ENCODE data around the gene MAD1L1. TPM values are rescaled to one million over a fixed set of nuclear protein-coding genes. Genes with fewer than 3 reads are reported as not detected.

MAD1L1 gene
- total RNA-seq, 1 donor from 2014 or later = 55.0 TPM

- Mint-ChIP-seq H3K9me3 (no peaks in the 10 kb centered on the region), H3K4me3 (ENCODE audit: low read depth) (no peak overlapping the region), H3K27me3 (ENCODE audit: low read depth) (no peaks in the 10 kb centered on the region), H3K36me3 (ENCODE audit: low read depth) (peaks cover 53% of the 10 kb centered on the region), H3K27ac (no peak overlapping the region), H3K4me1 (ENCODE audit: low read depth) (peaks cover 3% of the 10 kb centered on the region)
- no peak for DNase-seq (ENCODE audit: low spot score)
- intact Hi-C loops (cut with micrococcal nuclease) = no loop called here
These were observed 14.9 kb downstream of the MAD1L1 start for GRCh38 chr7:2217716-2218443.

- no peak overlapping the region for H3K4me3 Mint-ChIP-seq (ENCODE audit: low read depth)
- intact Hi-C loops (cut with micrococcal nuclease) = no loop called here
- no peaks in the 10 kb centered on the region for H3K27me3 Mint-ChIP-seq (ENCODE audit: low read depth)
- no peaks in the 10 kb centered on the region for H3K9me3 Mint-ChIP-seq
- peaks cover 52% of the 10 kb centered on the region for H3K36me3 Mint-ChIP-seq (ENCODE audit: low read depth)
- no peak for DNase-seq (ENCODE audit: low spot score)
- H3K4me1 Mint-ChIP-seq (ENCODE audit: low read depth) = peaks cover 3% of the 10 kb centered on the region
- no peak overlapping the region for H3K27ac Mint-ChIP-seq
These were observed 15.5 kb downstream of the MAD1L1 start for GRCh38 chr7:2217206-2217605.

GRCh38 chr7:2215851-2216250 lies 16.9 kb downstream of the MAD1L1 start:
- H3K9me3 Mint-ChIP-seq = no peaks in the 10 kb centered on the region
- peaks cover 3% of the 10 kb centered on the region for H3K4me1 Mint-ChIP-seq (ENCODE audit: low read depth)
- DNase-seq (ENCODE audit: low spot score) = no peak
- peaks cover 46% of the 10 kb centered on the region for H3K36me3 Mint-ChIP-seq (ENCODE audit: low read depth)
- H3K27ac Mint-ChIP-seq = no peak overlapping the region
- H3K27me3 Mint-ChIP-seq (ENCODE audit: low read depth) = no peaks in the 10 kb centered on the region
- intact Hi-C loops (cut with micrococcal nuclease) = no loop called here
- no peak overlapping the region for H3K4me3 Mint-ChIP-seq (ENCODE audit: low read depth)

- H3K4me1 Mint-ChIP-seq (ENCODE audit: low read depth) = peaks cover 3% of the 10 kb centered on the region
- DNase-seq (ENCODE audit: low spot score) = no peak
- H3K27me3 Mint-ChIP-seq (ENCODE audit: low read depth) = no peaks in the 10 kb centered on the region
- H3K27ac Mint-ChIP-seq = no peak overlapping the region
- intact Hi-C loops (cut with micrococcal nuclease) = no loop called here
- peaks cover 46% of the 10 kb centered on the region for H3K36me3 Mint-ChIP-seq (ENCODE audit: low read depth)
- H3K4me3 Mint-ChIP-seq (ENCODE audit: low read depth) = no peak overlapping the region
- H3K9me3 Mint-ChIP-seq = no peaks in the 10 kb centered on the region
These were observed 18.1 kb downstream of the MAD1L1 start for GRCh38 chr7:2214636-2215035.

- H3K27ac Mint-ChIP-seq = peak overlapping the region; percentile 67
These were observed 19.1 kb downstream of the MAD1L1 start for GRCh38 chr7:2213551-2214215.

DNA sequence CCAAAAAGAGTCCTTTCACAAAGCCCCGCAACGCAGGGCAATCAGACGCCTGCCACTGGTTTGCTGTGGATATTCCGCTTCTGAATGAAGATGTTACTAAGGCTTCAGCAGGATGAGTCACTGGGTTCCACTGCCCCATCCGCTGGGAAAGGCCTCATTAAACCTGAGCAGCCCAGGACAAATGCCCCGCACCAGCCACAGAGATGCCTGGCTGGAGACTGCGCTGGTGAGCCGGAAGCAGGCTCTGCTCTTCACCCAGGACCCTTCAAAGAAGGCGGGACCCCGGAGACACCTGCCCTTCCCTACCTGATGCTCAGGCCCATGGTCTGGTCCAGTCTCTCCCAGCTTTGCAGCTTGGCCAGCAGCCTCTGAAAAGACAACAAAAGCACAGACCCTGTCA lies 19.8 kb downstream of the MAD1L1 start:
- no peak overlapping the region for H3K27ac Mint-ChIP-seq
- H3K4me1 Mint-ChIP-seq (ENCODE audit: low read depth) = peaks cover 3% of the 10 kb centered on the region
- intact Hi-C loops (cut with micrococcal nuclease) = no loop called here
- H3K36me3 Mint-ChIP-seq (ENCODE audit: low read depth) = peaks cover 48% of the 10 kb centered on the region
- no peak for DNase-seq (ENCODE audit: low spot score)
- H3K27me3 Mint-ChIP-seq (ENCODE audit: low read depth) = no peaks in the 10 kb centered on the region
- H3K4me3 Mint-ChIP-seq (ENCODE audit: low read depth) = no peak overlapping the region
- no peaks in the 10 kb centered on the region for H3K9me3 Mint-ChIP-seq

More at GRCh38 chr7:2213551-2214215, 19.1 kb downstream of the MAD1L1 start:
- Mint-ChIP-seq H3K36me3 (ENCODE audit: low read depth) (peaks cover 46% of the 10 kb centered on the region), H3K4me1 (ENCODE audit: low read depth) (peaks cover 3% of the 10 kb centered on the region), H3K9me3 (no peaks in the 10 kb centered on the region), H3K27me3 (ENCODE audit: low read depth) (no peaks in the 10 kb centered on the region), H3K4me3 (ENCODE audit: low read depth) (no peak overlapping the region)
- no peak for DNase-seq (ENCODE audit: low spot score)
- intact Hi-C loops (cut with micrococcal nuclease) = no loop called here

DNA sequence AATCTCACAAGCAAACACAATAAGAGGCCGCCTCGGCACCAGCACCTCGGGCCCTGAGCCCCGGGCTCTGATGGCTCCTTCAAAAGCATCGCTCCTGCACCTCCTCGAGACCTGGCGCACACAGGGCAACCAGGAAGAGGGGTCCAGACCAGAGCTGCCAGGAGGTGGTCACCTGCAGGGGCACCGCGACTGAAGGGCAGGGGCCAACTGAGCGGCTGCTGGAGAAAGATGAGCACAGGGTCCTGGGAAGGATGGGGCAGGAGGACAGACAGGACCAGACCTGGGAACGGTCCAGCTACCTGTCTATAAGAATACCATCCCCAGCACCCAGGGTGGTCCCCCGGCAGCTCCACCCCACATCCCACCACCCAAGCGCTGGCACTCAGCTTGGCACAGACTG lies 20.8 kb downstream of the MAD1L1 start:
- H3K4me1 Mint-ChIP-seq (ENCODE audit: low read depth) = peaks cover 3% of the 10 kb centered on the region
- no peaks in the 10 kb centered on the region for H3K27me3 Mint-ChIP-seq (ENCODE audit: low read depth)
- DNase-seq (ENCODE audit: low spot score) = no peak
- intact Hi-C loops (cut with micrococcal nuclease) = no loop called here
- H3K36me3 Mint-ChIP-seq (ENCODE audit: low read depth) = peaks cover 49% of the 10 kb centered on the region
- no peak overlapping the region for H3K27ac Mint-ChIP-seq
- H3K9me3 Mint-ChIP-seq = no peaks in the 10 kb centered on the region
- no peak overlapping the region for H3K4me3 Mint-ChIP-seq (ENCODE audit: low read depth)

GRCh38 chr7:2211259-2211880 lies 21.4 kb downstream of the MAD1L1 start:
- Mint-ChIP-seq H3K27ac (no peak overlapping the region), H3K36me3 (ENCODE audit: low read depth) (peaks cover 47% of the 10 kb centered on the region), H3K27me3 (ENCODE audit: low read depth) (no peaks in the 10 kb centered on the region), H3K4me3 (ENCODE audit: low read depth) (no peak overlapping the region), H3K4me1 (ENCODE audit: low read depth) (peaks cover 3% of the 10 kb centered on the region), H3K9me3 (no peaks in the 10 kb centered on the region)
- DNase-seq (ENCODE audit: low spot score) = no peak
- intact Hi-C loops (cut with micrococcal nuclease) = no loop called here

- Mint-ChIP-seq H3K27ac (no peak overlapping the region), H3K4me1 (ENCODE audit: low read depth) (peaks cover 3% of the 10 kb centered on the region), H3K4me3 (ENCODE audit: low read depth) (no peak overlapping the region), H3K9me3 (no peaks in the 10 kb centered on the region), H3K27me3 (ENCODE audit: low read depth) (no peaks in the 10 kb centered on the region), H3K36me3 (ENCODE audit: low read depth) (peaks cover 42% of the 10 kb centered on the region)
- intact Hi-C loops (cut with micrococcal nuclease) = no loop called here
- DNase-seq (ENCODE audit: low spot score) = no peak
These were observed 22.0 kb downstream of the MAD1L1 start for GRCh38 chr7:2210551-2211258.

GRCh38 chr7:2209961-2210323 lies 22.8 kb downstream of the MAD1L1 start:
- H3K4me3 Mint-ChIP-seq (ENCODE audit: low read depth) = no peak overlapping the region
- DNase-seq (ENCODE audit: low spot score) = no peak
- peaks cover 1% of the 10 kb centered on the region for H3K4me1 Mint-ChIP-seq (ENCODE audit: low read depth)
- no peaks in the 10 kb centered on the region for H3K27me3 Mint-ChIP-seq (ENCODE audit: low read depth)
- intact Hi-C loops (cut with micrococcal nuclease) = no loop called here
- peaks cover 37% of the 10 kb centered on the region for H3K36me3 Mint-ChIP-seq (ENCODE audit: low read depth)
- no peaks in the 10 kb centered on the region for H3K9me3 Mint-ChIP-seq
- H3K27ac Mint-ChIP-seq = no peak overlapping the region

- no peaks in the 10 kb centered on the region for H3K9me3 Mint-ChIP-seq
- no peaks in the 10 kb centered on the region for H3K27me3 Mint-ChIP-seq (ENCODE audit: low read depth)
- H3K27ac Mint-ChIP-seq = peak overlapping the region; percentile 3
These were observed 23.4 kb downstream of the MAD1L1 start for GRCh38 chr7:2209146-2209960.

DNA sequence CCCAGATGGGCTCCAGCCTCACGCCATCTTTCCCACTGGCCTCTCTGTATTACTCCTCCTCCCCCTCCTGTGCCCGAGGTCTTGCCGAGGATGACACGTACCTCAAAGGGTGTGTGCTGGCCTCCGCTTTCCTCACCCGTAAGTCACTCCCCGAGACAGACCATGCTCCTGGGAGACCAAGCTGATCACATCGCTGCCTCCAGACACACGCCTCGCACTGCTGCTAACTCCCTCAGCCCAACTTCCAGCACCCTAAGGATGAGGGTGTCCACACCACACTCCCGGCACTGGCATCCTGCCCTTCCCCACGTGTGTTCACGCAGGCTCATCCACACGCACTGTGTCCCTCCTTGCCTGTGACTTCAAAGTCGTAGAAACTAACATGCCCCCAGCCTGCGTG lies 24.0 kb downstream of the MAD1L1 start:
- H3K4me1 Mint-ChIP-seq (ENCODE audit: low read depth) = no peaks in the 10 kb centered on the region
- no peak overlapping the region for H3K27ac Mint-ChIP-seq
- no peak overlapping the region for H3K4me3 Mint-ChIP-seq (ENCODE audit: low read depth)
- H3K36me3 Mint-ChIP-seq (ENCODE audit: low read depth) = peaks cover 33% of the 10 kb centered on the region
- H3K27me3 Mint-ChIP-seq (ENCODE audit: low read depth) = no peaks in the 10 kb centered on the region
- DNase-seq (ENCODE audit: low spot score) = no peak
- intact Hi-C loops (cut with micrococcal nuclease) = no loop called here
- no peaks in the 10 kb centered on the region for H3K9me3 Mint-ChIP-seq

More at GRCh38 chr7:2209146-2209960, 23.4 kb downstream of the MAD1L1 start:
- Mint-ChIP-seq H3K4me3 (ENCODE audit: low read depth) (no peak overlapping the region), H3K4me1 (ENCODE audit: low read depth) (no peaks in the 10 kb centered on the region), H3K36me3 (ENCODE audit: low read depth) (peaks cover 37% of the 10 kb centered on the region)
- intact Hi-C loops (cut with micrococcal nuclease) = no loop called here
- DNase-seq (ENCODE audit: low spot score) = peak; percentile 17

Data from activated T-helper 2 cell treated with anti-CD3 and anti-CD28 coated beads, Interferon-gamma antibody, Interleukin-2, Interleukin-4, amounts not matched to agents 10 μg/mL and 5 μg/mL and 100 μg/mL, durations not matched to agents 14 hours and 24 hours and 36 hours (primary cell).